Activated gamma-delta T cell treated with Interleukin-2 at 50 U/mL for 16 hours (primary cell): Measurements from ENCODE around the gene ABHD11.

Source experiments
- DNase-seq: peaks from one replicate; pipeline ENCODE4 v3.0.0-alpha.2; 2020

The ABHD11 gene

GRCh38 chr7:73700581-73701134 is 37.9 kb downstream of the ABHD11 start:
- DNase-seq, result no peak

GRCh38 chr7:73700069-73700423 is 38.6 kb downstream of the ABHD11 start:
- DNase-seq, result no peak

GRCh38 chr7:73699370-73700068 is 39.1 kb downstream of the ABHD11 start:
- DNase-seq, result no peak

GRCh38 chr7:73698410-73698809 is 40.2 kb downstream of the ABHD11 start:
- no peak for DNase-seq

- DNase-seq, result no peak
These were observed 42.2 kb downstream of the ABHD11 start for GRCh38 chr7:73696372-73696771.

GRCh38 chr7:73690646-73691045 is 48.0 kb downstream of the ABHD11 start:
- DNase-seq, result no peak

GRCh38 chr7:73688288-73688687 is 50.3 kb downstream of the ABHD11 start:
- no peak for DNase-seq
